MV-4-11 (cell line): ENCODE results near the gene CNTNAP2.

Source experiments
- DNase-seq: peaks from one replicate; lab custom pipeline; 2025; lab: John Stamatoyannopoulos, UW

Gene CNTNAP2

GRCh38 chr7:146683439-146683838, 566.8 kb downstream of the CNTNAP2 start:
- DNase-seq: no peak

GRCh38 chr7:146690987-146691386, 574.4 kb downstream of the CNTNAP2 start:
- no peak for DNase-seq

GRCh38 chr7:146698995-146699610, 582.5 kb downstream of the CNTNAP2 start:
- no peak for DNase-seq

- no peak for DNase-seq
Observed at GRCh38 chr7:146700015-146700560, 583.5 kb downstream of the CNTNAP2 start.

- DNase-seq: no peak
Observed at GRCh38 chr7:146701166-146701565, 584.6 kb downstream of the CNTNAP2 start.

GRCh38 chr7:146702898-146703297, 586.3 kb downstream of the CNTNAP2 start:
- DNase-seq: no peak

- peak; percentile 27 for DNase-seq
Observed at GRCh38 chr7:146709451-146710027, 592.9 kb downstream of the CNTNAP2 start.

GRCh38 chr7:146713205-146713604, 596.6 kb downstream of the CNTNAP2 start:
- no peak for DNase-seq

- no peak for DNase-seq
Observed at GRCh38 chr7:146713934-146714333, 597.3 kb downstream of the CNTNAP2 start.

- DNase-seq: no peak
Observed at GRCh38 chr7:146720195-146720594, 603.6 kb downstream of the CNTNAP2 start.

GRCh38 chr7:146722986-146723385, 606.4 kb downstream of the CNTNAP2 start:
- no peak for DNase-seq

GRCh38 chr7:146725520-146725919, 608.9 kb downstream of the CNTNAP2 start:
- DNase-seq: no peak

GRCh38 chr7:146728141-146728540, 611.5 kb downstream of the CNTNAP2 start:
- DNase-seq: no peak

GRCh38 chr7:146728611-146729010, 612.0 kb downstream of the CNTNAP2 start:
- no peak for DNase-seq

- no peak for DNase-seq
Observed at GRCh38 chr7:146731185-146731584, 614.6 kb downstream of the CNTNAP2 start.

- no peak for DNase-seq
Observed at GRCh38 chr7:146735992-146736391, 619.4 kb downstream of the CNTNAP2 start.

- no peak for DNase-seq
Observed at GRCh38 chr7:146736446-146737190, 620.0 kb downstream of the CNTNAP2 start.

- DNase-seq: no peak
Observed at GRCh38 chr7:146740039-146740438, 623.4 kb downstream of the CNTNAP2 start.

- DNase-seq: no peak
Observed at GRCh38 chr7:146741911-146742310, 625.3 kb downstream of the CNTNAP2 start.

- DNase-seq: no peak
Observed at GRCh38 chr7:146754385-146754784, 637.8 kb downstream of the CNTNAP2 start.

- no peak for DNase-seq
Observed at GRCh38 chr7:146755585-146755984, 639.0 kb downstream of the CNTNAP2 start.

GRCh38 chr7:146764458-146764857, 647.9 kb downstream of the CNTNAP2 start:
- no peak for DNase-seq

- DNase-seq: no peak
Observed at GRCh38 chr7:146768957-146769356, 652.4 kb downstream of the CNTNAP2 start.
